OCI-LY1 (cell line): Measurements from ENCODE around the gene CACNA1D.

ENCODE experiments used
- H2AFZ ChIP-seq: fragments of 200-600 bp; sonication (generic), shearing (Covaris generic); 2 replicates; pipeline ENCODE4 v1.6.0; 2014; ENCODE audit warnings: antibody characterized with exemption, mild to moderate bottlenecking, low read length
- H3F3A ChIP-seq: fragments of 200-600 bp; sonication (generic), shearing (Covaris generic); 2 replicates; pipeline ENCODE4 v1.6.0; 2014; ENCODE audit warnings: mild to moderate bottlenecking, antibody characterized with exemption, low read length, moderate library complexity; ENCODE audit not compliant: insufficient read depth
- H3K27ac ChIP-seq: fragments of 200-600 bp; sonication (generic); 2 replicates; pipeline ENCODE4 v1.5.1; 2014; ENCODE audit warnings: low read length, mixed run types, mild to moderate bottlenecking, low read depth; ENCODE audit not compliant: poor library complexity, severe bottlenecking
- H3K27me3 ChIP-seq: fragments of 200-600 bp; sonication (generic); 2 replicates; pipeline ENCODE4 v1.6.0; 2014; ENCODE audit warnings: antibody characterized with exemption, mild to moderate bottlenecking, low read length, moderate library complexity; ENCODE audit not compliant: insufficient read depth
- H3K36me3 ChIP-seq: fragments of 200-600 bp; sonication (generic); 2 replicates; pipeline ENCODE4 v1.6.1; 2014; ENCODE audit warnings: mild to moderate bottlenecking, antibody characterized with exemption, low read length, moderate library complexity, mixed read lengths; ENCODE audit not compliant: insufficient read depth
- H3K4me1 ChIP-seq: fragments of 200-600 bp; sonication (generic); 2 replicates; pipeline ENCODE4 v1.5.1; 2014; ENCODE audit warnings: mild to moderate bottlenecking, low read length, moderate library complexity; ENCODE audit not compliant: insufficient read depth, severe bottlenecking
- H3K4me2 ChIP-seq: fragments of 200-600 bp; sonication (generic), shearing (Covaris generic); 2 replicates; pipeline ENCODE4 v1.6.1; 2014; ENCODE audit warnings: low read length
- H3K4me3 ChIP-seq: fragments of 200-600 bp; sonication (generic); 2 replicates; pipeline ENCODE4 v1.5.1; 2014; ENCODE audit warnings: low read length, low read depth, mild to moderate bottlenecking, mixed read lengths; ENCODE audit not compliant: poor library complexity, severe bottlenecking
- H3K79me2 ChIP-seq: fragments of 200-600 bp; shearing (Covaris generic); 2 replicates; pipeline ENCODE4 v1.6.1; 2016; ENCODE audit warnings: mixed run types, low read length, mixed read lengths; ENCODE audit not compliant: insufficient read depth
- H3K9ac ChIP-seq: fragments of 200-600 bp; sonication (generic), shearing (Covaris generic); 2 replicates; pipeline ENCODE4 v1.6.1; 2014; ENCODE audit warnings: mild to moderate bottlenecking, low read length, mixed read lengths
- H3K9me2 ChIP-seq: fragments of 200-600 bp; sonication (generic), shearing (Covaris generic); 2 replicates; pipeline ENCODE4 v1.6.1; 2014; ENCODE audit warnings: low read depth, mild to moderate bottlenecking, low read length, mixed read lengths
- H3K9me3 ChIP-seq: fragments of 200-600 bp; shearing (Covaris generic); 2 replicates; pipeline ENCODE4 v1.6.1; 2014; ENCODE audit warnings: low read length, mixed read lengths
- H4K20me1 ChIP-seq: fragments of 200-600 bp; sonication (generic), shearing (Covaris generic); 2 replicates; pipeline ENCODE4 v1.6.0; 2016; ENCODE audit warnings: mild to moderate bottlenecking, low read length; ENCODE audit not compliant: insufficient read depth
- CTCF ChIP-seq: fragments of 200-600 bp; sonication (generic), shearing (Covaris generic); IDR thresholded peaks from 2 replicates; pipeline ENCODE4 v1.5.1; 2017; ENCODE audit warnings: mild to moderate bottlenecking, antibody characterized with exemption, low read length, moderate library complexity, mixed read lengths
- EZH2 ChIP-seq: fragments of 200-600 bp; sonication (generic), shearing (Covaris generic); IDR thresholded peaks from 2 replicates; pipeline ENCODE4 v1.8.0; 2017; ENCODE audit warnings: borderline replicate concordance, mixed run types, mild to moderate bottlenecking, antibody characterized with exemption, low read length, moderate library complexity, mixed read lengths

Gene CACNA1D

GRCh38 chr3:53530205-53530604 lies 35.8 kb downstream of the CACNA1D start:
- Histone ChIP-seq H4K20me1 (no peaks in the 10 kb centered on the region), H3K4me3 (no peak overlapping the region), H3K9me2 (no peaks in the 10 kb centered on the region), H3K27me3 (no peaks in the 10 kb centered on the region), H3F3A (no peaks in the 10 kb centered on the region), H2AFZ (no peak overlapping the region), H3K9ac (no peak overlapping the region), H3K4me2 (no peak overlapping the region), H3K4me1 (no peaks in the 10 kb centered on the region), H3K27ac (no peak overlapping the region), H3K79me2 (no peaks in the 10 kb centered on the region), H3K9me3 (no peaks in the 10 kb centered on the region), H3K36me3 (no peaks in the 10 kb centered on the region)
- no peak for TF ChIP-seq EZH2
- no peak for TF ChIP-seq CTCF

- H3K79me2 ChIP-seq: no peaks in the 10 kb centered on the region
- H2AFZ ChIP-seq: no peak overlapping the region
- H3K4me2 ChIP-seq: no peak overlapping the region
- no peaks in the 10 kb centered on the region for H3K9me3 ChIP-seq
- H3K4me3 ChIP-seq: no peak overlapping the region
- H4K20me1 ChIP-seq: no peaks in the 10 kb centered on the region
- no peaks in the 10 kb centered on the region for H3K36me3 ChIP-seq
- no peaks in the 10 kb centered on the region for H3F3A ChIP-seq
- peak; percentile 15; the same call in 1 of the 2 replicates for TF ChIP-seq CTCF
- no peak for TF ChIP-seq EZH2
- H3K27ac ChIP-seq: no peak overlapping the region
- H3K4me1 ChIP-seq: no peaks in the 10 kb centered on the region
- H3K27me3 ChIP-seq: no peaks in the 10 kb centered on the region
- H3K9ac ChIP-seq: no peak overlapping the region
- H3K9me2 ChIP-seq: no peaks in the 10 kb centered on the region
Measured at GRCh38 chr3:53531749-53532148, 37.3 kb downstream of the CACNA1D start.

GRCh38 chr3:53533472-53533871 lies 39.1 kb downstream of the CACNA1D start:
- Histone ChIP-seq H4K20me1 (no peaks in the 10 kb centered on the region), H3K27me3 (no peaks in the 10 kb centered on the region), H3K4me1 (no peaks in the 10 kb centered on the region), H3K9me3 (no peaks in the 10 kb centered on the region), H3K27ac (no peak overlapping the region), H3K9ac (no peak overlapping the region), H3K36me3 (no peaks in the 10 kb centered on the region), H2AFZ (no peak overlapping the region), H3F3A (no peaks in the 10 kb centered on the region), H3K9me2 (no peaks in the 10 kb centered on the region), H3K4me3 (no peak overlapping the region), H3K79me2 (no peaks in the 10 kb centered on the region), H3K4me2 (no peak overlapping the region)
- no peak for TF ChIP-seq CTCF
- no peak for TF ChIP-seq EZH2
